ENCODE data around the gene DUSP8.
A peak's percentile ranks its signal among the peaks of the same experiment; 100 is the strongest.
"Not testable (repeated sequence)": the region's sequence is repeated elsewhere in the genome, so short reads cannot be mapped to it uniquely, and the experiment has no call there.

Gene DUSP8

GRCh38 chr11:1601663-1602062 lies 29.6 kb upstream of the DUSP8 start:
- not testable (repeated sequence) for H3K9ac ChIP-seq (ENCODE audit: low read length); H3K36me3 ChIP-seq (ENCODE audit: control insufficient read depth, insufficient read depth, low read length)
- peaks cover 12% of the 10 kb centered on the region for H3K4me1 ChIP-seq (ENCODE audit: control insufficient read depth, insufficient read depth, low read length)

GRCh38 chr11:1600626-1601025 lies 28.6 kb upstream of the DUSP8 start:
- Histone ChIP-seq H3K4me1 (ENCODE audit: control insufficient read depth, insufficient read depth, low read length) (peaks cover 18% of the 10 kb centered on the region), H3K36me3 (ENCODE audit: control insufficient read depth, insufficient read depth, low read length) (no peaks in the 10 kb centered on the region), H3K9ac (ENCODE audit: low read length) (no peak overlapping the region), H3K9me3 (ENCODE audit: control insufficient read depth, insufficient read depth, low read depth, low read length) (peaks cover 5% of the 10 kb centered on the region; the same call in 1 of the 2 replicates), H3K27ac (ENCODE audit: low read depth, low read length) (no peak overlapping the region), H3K4me3 (ENCODE audit: low read depth, low read length) (no peak overlapping the region), H3K27me3 (ENCODE audit: control insufficient read depth, insufficient read depth, low read length) (peaks cover 9% of the 10 kb centered on the region)

More at GRCh38 chr11:1601663-1602062, 29.6 kb upstream of the DUSP8 start:
- not testable (repeated sequence) for H3K9me3 ChIP-seq (ENCODE audit: control insufficient read depth, insufficient read depth, low read depth, low read length); H3K4me3 ChIP-seq (ENCODE audit: low read depth, low read length); H3K27ac ChIP-seq (ENCODE audit: low read depth, low read length)
- H3K27me3 ChIP-seq (ENCODE audit: control insufficient read depth, insufficient read depth, low read length): peaks cover 13% of the 10 kb centered on the region

GRCh38 chr11:1598816-1599215 lies 26.7 kb upstream of the DUSP8 start:
- Histone ChIP-seq H3K4me3 (ENCODE audit: low read depth, low read length) (no peak overlapping the region), H3K9me3 (ENCODE audit: control insufficient read depth, insufficient read depth, low read depth, low read length) (peaks cover 5% of the 10 kb centered on the region; the same call in 1 of the 2 replicates), H3K4me1 (ENCODE audit: control insufficient read depth, insufficient read depth, low read length) (peaks cover 19% of the 10 kb centered on the region), H3K27ac (ENCODE audit: low read depth, low read length) (no peak overlapping the region), H3K9ac (ENCODE audit: low read length) (no peak overlapping the region), H3K27me3 (ENCODE audit: control insufficient read depth, insufficient read depth, low read length) (peaks cover 9% of the 10 kb centered on the region), H3K36me3 (ENCODE audit: control insufficient read depth, insufficient read depth, low read length) (no peaks in the 10 kb centered on the region)

GRCh38 chr11:1598406-1598805 lies 26.3 kb upstream of the DUSP8 start:
- peaks cover 19% of the 10 kb centered on the region for H3K4me1 ChIP-seq (ENCODE audit: control insufficient read depth, insufficient read depth, low read length)
- not testable (repeated sequence) for H3K36me3 ChIP-seq (ENCODE audit: control insufficient read depth, insufficient read depth, low read length); H3K27me3 ChIP-seq (ENCODE audit: control insufficient read depth, insufficient read depth, low read length); H3K27ac ChIP-seq (ENCODE audit: low read depth, low read length); H3K9ac ChIP-seq (ENCODE audit: low read length); H3K9me3 ChIP-seq (ENCODE audit: control insufficient read depth, insufficient read depth, low read depth, low read length); H3K4me3 ChIP-seq (ENCODE audit: low read depth, low read length)

GRCh38 chr11:1597994-1598380 lies 25.9 kb upstream of the DUSP8 start, which contains the start of gene KRTAP5-2:
TSS of gene KRTAP5-2 (minus strand) at chr11:1598294. CDS start at chr11:1598250, 44 bp downstream.
- peaks cover 9% of the 10 kb centered on the region for H3K27me3 ChIP-seq (ENCODE audit: control insufficient read depth, insufficient read depth, low read length)
- no peak within 1 kb of the TSS for H3K4me3 ChIP-seq (ENCODE audit: low read depth, low read length)
- H3K9me3 ChIP-seq (ENCODE audit: control insufficient read depth, insufficient read depth, low read depth, low read length): peaks cover 5% of the 10 kb centered on the region; the same call in 1 of the 2 replicates

DNA sequence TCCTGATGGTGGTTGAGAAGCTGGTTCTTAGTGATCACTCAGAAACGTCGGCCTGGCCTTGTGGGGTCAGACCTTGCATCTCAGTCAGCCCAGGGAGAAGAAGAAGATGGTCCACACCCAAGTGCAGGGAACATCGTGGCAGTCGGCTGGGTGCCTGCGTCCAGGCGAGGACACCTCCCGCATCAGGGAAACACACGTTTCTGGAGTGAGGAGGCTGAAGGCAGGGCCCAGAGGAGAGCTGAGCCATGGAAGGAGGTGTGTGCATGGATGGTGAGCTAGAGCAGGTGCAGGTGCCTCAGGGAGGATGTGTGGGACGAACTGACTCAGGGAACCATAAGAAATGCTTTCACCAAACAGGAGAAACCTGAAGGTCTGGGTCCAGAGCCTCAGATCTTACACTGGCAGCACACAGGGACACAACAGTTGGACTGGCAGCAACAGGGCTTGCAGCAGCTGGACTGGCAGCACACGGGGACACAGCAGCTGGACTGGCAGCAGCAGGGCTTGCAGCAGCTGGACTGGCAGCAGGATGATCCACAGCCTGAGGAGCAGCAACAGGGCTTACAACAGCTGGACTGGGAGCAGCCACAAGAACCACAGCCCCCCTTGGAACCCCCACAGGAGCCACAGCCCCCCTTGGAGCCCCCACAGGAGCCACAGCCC lies 25.4 kb upstream of the DUSP8 start:
- Histone ChIP-seq H3K4me3 (ENCODE audit: low read depth, low read length) (no peak overlapping the region), H3K27me3 (ENCODE audit: control insufficient read depth, insufficient read depth, low read length) (peaks cover 9% of the 10 kb centered on the region), H3K9me3 (ENCODE audit: control insufficient read depth, insufficient read depth, low read depth, low read length) (peaks cover 5% of the 10 kb centered on the region; the same call in 1 of the 2 replicates), H3K27ac (ENCODE audit: low read depth, low read length) (no peak overlapping the region), H3K4me1 (ENCODE audit: control insufficient read depth, insufficient read depth, low read length) (peaks cover 19% of the 10 kb centered on the region), H3K9ac (ENCODE audit: low read length) (no peak overlapping the region), H3K36me3 (ENCODE audit: control insufficient read depth, insufficient read depth, low read length) (no peaks in the 10 kb centered on the region)

More at GRCh38 chr11:1597994-1598380, 25.9 kb upstream of the DUSP8 start, which contains the start of gene KRTAP5-2:
- no peak within 1 kb of the TSS for H3K27ac ChIP-seq (ENCODE audit: low read depth, low read length)
- H3K9ac ChIP-seq (ENCODE audit: low read length): no peak within 1 kb of the TSS
- H3K4me1 ChIP-seq (ENCODE audit: control insufficient read depth, insufficient read depth, low read length): peaks cover 19% of the 10 kb centered on the region
- H3K36me3 ChIP-seq (ENCODE audit: control insufficient read depth, insufficient read depth, low read length): no peaks in the 10 kb centered on the region

DNA sequence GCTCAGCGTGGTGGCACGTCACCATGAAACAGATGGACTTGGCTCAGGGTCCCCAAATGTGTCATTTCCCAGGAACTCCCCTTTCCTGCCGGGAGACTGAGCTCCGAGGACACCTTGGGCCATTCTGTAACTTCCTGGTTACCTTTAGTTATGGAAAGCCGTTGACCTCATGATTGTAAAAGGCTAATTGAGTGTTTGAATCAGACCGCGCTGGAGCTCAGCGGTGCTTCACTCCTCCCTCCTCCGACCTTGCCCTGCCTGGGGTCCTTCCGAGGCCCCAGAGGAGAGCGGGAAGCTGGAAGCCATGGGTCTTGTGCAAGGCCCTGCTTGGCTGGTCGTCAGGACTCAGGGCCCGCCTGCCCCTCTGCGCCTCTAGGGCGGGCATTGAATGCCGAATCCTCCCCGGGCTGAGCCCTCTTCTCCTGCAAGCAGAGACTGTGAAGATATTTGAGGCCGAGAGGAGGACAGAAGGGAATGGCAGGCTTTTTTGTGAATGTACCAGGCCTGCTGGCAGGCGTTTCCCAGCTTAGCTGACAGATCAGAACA lies 24.6 kb upstream of the DUSP8 start:
- not testable (repeated sequence) for H3K9ac ChIP-seq (ENCODE audit: low read length); H3K27ac ChIP-seq (ENCODE audit: low read depth, low read length); H3K27me3 ChIP-seq (ENCODE audit: control insufficient read depth, insufficient read depth, low read length); H3K36me3 ChIP-seq (ENCODE audit: control insufficient read depth, insufficient read depth, low read length); H3K9me3 ChIP-seq (ENCODE audit: control insufficient read depth, insufficient read depth, low read depth, low read length)
- Histone ChIP-seq H3K4me3 (ENCODE audit: low read depth, low read length) (peak overlapping the region; percentile 14; the same call in 1 of the 2 replicates), H3K4me1 (ENCODE audit: control insufficient read depth, insufficient read depth, low read length) (peaks cover 19% of the 10 kb centered on the region)

DNA sequence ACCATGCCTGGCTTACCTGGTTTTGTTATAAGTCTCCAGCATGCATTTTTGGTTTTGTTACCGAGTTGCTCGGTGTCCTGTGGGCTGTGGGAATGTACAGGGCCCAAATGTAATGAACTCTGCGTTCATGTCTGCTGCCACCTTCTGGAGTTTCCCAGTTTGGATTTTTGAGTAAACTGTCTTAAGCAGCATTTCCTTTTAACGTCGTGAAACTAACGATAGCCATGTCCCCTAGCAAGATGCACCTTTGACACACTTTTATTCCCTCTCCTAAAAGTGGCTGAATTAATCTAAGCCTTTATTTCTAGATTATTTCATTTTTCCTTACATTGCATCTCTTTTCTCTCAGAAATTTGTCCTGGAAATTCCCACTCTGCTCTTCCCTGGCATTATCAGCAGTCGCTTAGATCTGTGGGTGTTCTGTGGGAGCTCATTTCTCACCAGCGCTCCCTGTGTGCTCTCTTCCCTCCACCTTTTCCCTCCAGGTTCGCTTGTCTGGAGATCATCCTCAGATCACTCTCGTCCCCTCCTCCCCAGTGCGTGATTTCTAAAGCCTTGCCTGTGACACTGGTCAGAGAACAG lies 24.0 kb upstream of the DUSP8 start:
- H3K27ac ChIP-seq (ENCODE audit: low read depth, low read length); H3K9me3 ChIP-seq (ENCODE audit: control insufficient read depth, insufficient read depth, low read depth, low read length); H3K36me3 ChIP-seq (ENCODE audit: control insufficient read depth, insufficient read depth, low read length); H3K27me3 ChIP-seq (ENCODE audit: control insufficient read depth, insufficient read depth, low read length); H3K9ac ChIP-seq (ENCODE audit: low read length): not testable (repeated sequence)
- Histone ChIP-seq H3K4me3 (ENCODE audit: low read depth, low read length) (peak overlapping the region; percentile 14; the same call in 1 of the 2 replicates), H3K4me1 (ENCODE audit: control insufficient read depth, insufficient read depth, low read length) (peaks cover 19% of the 10 kb centered on the region)

DNA sequence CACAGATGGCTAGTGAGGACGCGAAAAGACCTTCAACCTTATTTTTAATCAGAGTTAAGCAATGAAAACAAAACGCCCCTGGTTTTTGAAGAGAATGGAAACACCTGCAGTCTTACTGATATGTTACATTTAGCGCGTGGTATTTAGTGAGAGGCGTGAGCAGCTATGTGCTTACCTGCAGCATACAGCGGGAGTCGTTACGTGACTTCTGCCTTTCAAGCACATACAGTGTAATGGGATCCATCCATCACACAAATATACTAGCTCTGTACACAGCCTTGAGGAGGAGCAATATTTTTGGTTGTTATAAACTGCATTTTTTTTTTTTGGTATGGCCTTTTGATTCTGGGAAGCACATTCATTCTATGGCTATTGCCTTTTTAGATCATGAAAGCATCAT lies 20.6 kb upstream of the DUSP8 start:
- no peak overlapping the region for H3K27ac ChIP-seq (ENCODE audit: low read depth, low read length)
- peaks cover 8% of the 10 kb centered on the region for H3K9me3 ChIP-seq (ENCODE audit: control insufficient read depth, insufficient read depth, low read depth, low read length)
- H3K9ac ChIP-seq (ENCODE audit: low read length): no peak overlapping the region

DNA sequence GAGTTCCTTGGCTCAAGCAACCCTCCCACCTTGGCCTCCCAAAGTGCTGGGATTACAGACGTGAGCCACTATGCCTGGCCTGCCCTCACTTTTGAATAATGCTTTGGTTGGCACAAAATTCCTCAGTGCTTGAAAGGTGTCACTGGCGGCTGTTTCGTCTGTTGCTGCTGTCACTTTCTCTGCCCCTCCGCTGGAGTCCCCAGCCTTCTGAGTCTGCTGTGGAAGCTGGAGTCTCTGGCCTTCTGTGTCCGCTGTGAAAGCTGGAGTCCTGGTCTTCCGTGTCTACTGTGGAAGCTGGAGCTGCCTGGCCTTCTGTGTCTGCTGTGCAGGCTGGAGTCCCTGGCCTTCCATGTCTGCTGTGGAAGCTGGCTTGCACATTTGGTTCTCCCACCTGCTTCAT lies 17.9 kb upstream of the DUSP8 start:
- Histone ChIP-seq H3K4me1 (ENCODE audit: control insufficient read depth, insufficient read depth, low read length) (no peaks in the 10 kb centered on the region), H3K9me3 (ENCODE audit: control insufficient read depth, insufficient read depth, low read depth, low read length) (peaks cover 8% of the 10 kb centered on the region), H3K27ac (ENCODE audit: low read depth, low read length) (no peak overlapping the region), H3K36me3 (ENCODE audit: control insufficient read depth, insufficient read depth, low read length) (no peaks in the 10 kb centered on the region), H3K9ac (ENCODE audit: low read length) (no peak overlapping the region), H3K27me3 (ENCODE audit: control insufficient read depth, insufficient read depth, low read length) (no peaks in the 10 kb centered on the region; the same call in 1 of the 2 replicates), H3K4me3 (ENCODE audit: low read depth, low read length) (no peak overlapping the region)

More for the DNA sequence above, 20.6 kb upstream of the DUSP8 start:
- H3K4me3 ChIP-seq (ENCODE audit: low read depth, low read length): no peak overlapping the region
- H3K36me3 ChIP-seq (ENCODE audit: control insufficient read depth, insufficient read depth, low read length): no peaks in the 10 kb centered on the region
- H3K27me3 ChIP-seq (ENCODE audit: control insufficient read depth, insufficient read depth, low read length): peaks cover 9% of the 10 kb centered on the region
- peaks cover 18% of the 10 kb centered on the region for H3K4me1 ChIP-seq (ENCODE audit: control insufficient read depth, insufficient read depth, low read length)

All from HUES6 (cell line).